Fibroblast of villous mesenchyme (primary cell): ENCODE measurements around the gene RSF1. TPM values are rescaled to one million over a fixed set of nuclear protein-coding genes. Genes with fewer than 3 reads are reported as not detected.
"Not testable (repeated sequence)": the region's sequence is repeated elsewhere in the genome, so short reads cannot be mapped to it uniquely, and the experiment has no call there.

Experiments used
- DNase-seq: peaks from one replicate; pipeline ENCODE4 v3.0.0-alpha.2; 2010; ENCODE audit warnings: low read depth
- H3K4me3 ChIP-seq: 2 replicates; pipeline ENCODE4 v1.5.1; 2011; ENCODE audit warnings: low read depth, mild to moderate bottlenecking, low read length
- total RNA-seq: library from RNA; depleted of rRNA; stranded (reverse); fragments of >200 nt; gene quantifications from 2 replicates; pipeline ENCODE4 v1.2.3, GENCODE V29; 2012
- TF ChIP-seq, protein P1 (sequence below): IDR thresholded peaks from 2 replicates; pipeline ENCODE4 v1.5.1; 2012; ENCODE audit warnings: low read depth, mild to moderate bottlenecking, low read length; ENCODE audit not compliant: insufficient read depth

The RSF1 gene
- total RNA-seq, 1 donor, result 46.2 TPM

DNA sequence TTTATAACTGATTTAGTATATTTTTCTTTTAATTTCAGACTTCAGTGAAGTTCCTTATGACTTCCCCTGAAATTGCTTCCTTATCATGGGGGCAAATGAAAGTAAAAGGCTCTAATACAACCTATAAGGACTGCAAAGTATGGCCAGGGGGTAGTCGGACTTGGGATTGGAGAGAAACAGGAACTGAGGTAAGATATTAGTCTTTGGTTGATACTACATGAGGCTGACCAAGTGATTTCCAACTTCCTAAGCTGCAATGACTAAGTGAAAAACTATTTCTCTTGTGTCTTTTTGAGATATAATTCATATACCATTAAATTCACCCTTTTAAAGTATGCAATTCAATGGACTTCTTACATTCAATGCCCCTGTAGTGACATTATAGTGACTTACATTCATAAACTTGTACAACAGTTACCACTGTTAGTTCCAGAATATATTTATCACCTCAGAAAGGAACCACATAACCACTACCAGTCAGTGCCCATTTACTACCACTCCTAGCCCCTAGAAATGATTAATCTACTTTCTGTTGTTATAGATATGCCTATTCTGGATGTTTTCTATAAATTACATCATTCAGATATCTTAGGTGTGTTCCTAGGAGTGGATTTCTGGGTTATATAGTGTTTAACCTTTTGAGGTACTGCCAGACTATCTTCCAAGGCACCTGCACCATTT lies 22.1 kb upstream of the RSF1 start:
- no peak overlapping the region for H3K4me3 ChIP-seq
- DNase-seq, result no peak
- TF ChIP-seq, protein P1, sequence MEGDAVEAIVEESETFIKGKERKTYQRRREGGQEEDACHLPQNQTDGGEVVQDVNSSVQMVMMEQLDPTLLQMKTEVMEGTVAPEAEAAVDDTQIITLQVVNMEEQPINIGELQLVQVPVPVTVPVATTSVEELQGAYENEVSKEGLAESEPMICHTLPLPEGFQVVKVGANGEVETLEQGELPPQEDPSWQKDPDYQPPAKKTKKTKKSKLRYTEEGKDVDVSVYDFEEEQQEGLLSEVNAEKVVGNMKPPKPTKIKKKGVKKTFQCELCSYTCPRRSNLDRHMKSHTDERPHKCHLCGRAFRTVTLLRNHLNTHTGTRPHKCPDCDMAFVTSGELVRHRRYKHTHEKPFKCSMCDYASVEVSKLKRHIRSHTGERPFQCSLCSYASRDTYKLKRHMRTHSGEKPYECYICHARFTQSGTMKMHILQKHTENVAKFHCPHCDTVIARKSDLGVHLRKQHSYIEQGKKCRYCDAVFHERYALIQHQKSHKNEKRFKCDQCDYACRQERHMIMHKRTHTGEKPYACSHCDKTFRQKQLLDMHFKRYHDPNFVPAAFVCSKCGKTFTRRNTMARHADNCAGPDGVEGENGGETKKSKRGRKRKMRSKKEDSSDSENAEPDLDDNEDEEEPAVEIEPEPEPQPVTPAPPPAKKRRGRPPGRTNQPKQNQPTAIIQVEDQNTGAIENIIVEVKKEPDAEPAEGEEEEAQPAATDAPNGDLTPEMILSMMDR, result no peak

- TF ChIP-seq, protein P1, result no peak
- no peak overlapping the region for H3K4me3 ChIP-seq
- no peak for DNase-seq
These were observed 12.8 kb upstream of the RSF1 start for GRCh38 chr11:77833302-77833701.

- TF ChIP-seq, protein P1, result no peak
- no peak overlapping the region for H3K4me3 ChIP-seq
- DNase-seq, result no peak
These were observed 8.4 kb upstream of the RSF1 start for GRCh38 chr11:77828926-77829325.

DNA sequence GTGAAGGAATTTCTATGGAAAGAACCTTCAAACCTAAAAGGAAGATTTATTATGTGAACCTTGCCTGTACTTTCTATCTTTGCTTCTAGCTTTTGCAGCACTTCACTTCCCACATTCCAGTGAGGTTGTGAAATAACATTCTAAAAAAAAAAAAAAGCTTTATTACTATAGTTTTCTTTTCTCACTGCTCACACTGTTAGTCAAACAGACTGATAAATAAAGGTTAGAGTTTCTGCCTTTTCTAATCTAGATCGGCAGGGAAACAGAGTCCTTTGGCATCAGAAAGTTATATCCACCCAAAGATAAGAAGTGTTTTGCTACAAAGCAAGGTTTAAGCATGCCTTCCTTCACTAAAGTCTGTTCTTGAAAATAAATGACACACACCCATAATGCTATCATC lies 3.3 kb upstream of the RSF1 start:
- TF ChIP-seq, protein P1, result no peak
- DNase-seq, result peak; percentile 75
- peak overlapping the region; percentile 3 for H3K4me3 ChIP-seq

DNA sequence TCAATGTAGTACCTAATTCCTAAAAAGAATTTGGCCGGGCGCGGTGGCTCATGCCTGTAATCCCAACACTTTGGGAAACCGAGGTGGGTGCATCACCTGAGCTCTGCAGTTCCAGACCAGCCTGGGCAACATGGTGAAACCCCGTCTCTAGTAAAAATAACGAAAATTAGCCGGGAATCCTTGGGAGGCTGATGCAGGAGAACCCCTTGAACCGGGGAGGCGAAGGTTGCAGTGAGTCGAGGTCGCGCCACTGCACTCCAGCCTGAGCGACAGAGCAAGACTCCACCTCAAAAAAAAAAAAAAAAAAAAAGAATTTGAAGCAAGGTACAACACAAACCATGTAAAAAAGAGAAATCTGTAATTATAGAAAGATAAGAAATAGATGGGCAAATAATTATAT lies 1.6 kb upstream of the RSF1 start:
- DNase-seq, result not testable (repeated sequence)
- H3K4me3 ChIP-seq, result peak overlapping the region; percentile 99

DNA sequence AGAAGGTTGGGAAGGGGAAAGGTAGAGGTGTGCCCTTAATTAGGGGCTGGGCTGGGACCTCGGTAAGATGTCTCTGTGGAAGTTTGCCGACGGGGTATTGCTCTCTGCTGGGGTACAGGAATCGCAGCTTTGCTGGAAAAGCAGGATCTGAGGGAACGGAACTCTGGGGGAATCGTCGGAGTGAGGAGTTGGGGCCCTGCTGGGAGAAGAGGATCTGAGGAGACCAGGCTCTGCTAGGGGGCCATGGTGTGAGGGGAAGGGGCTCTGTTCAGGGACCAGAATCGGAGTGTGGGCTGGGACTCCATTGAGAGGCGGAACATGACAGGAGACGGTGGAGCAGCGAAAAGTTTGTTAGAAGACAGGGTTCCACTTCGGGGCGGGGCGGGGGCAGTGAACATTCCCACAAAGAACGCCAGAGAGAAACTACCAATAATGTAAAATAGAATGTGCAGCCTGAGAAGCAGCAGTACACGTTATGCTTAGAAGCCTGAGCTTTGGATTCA lies 878 bp upstream of the RSF1 start:
- H3K4me3 ChIP-seq, result peak overlapping the region; percentile 99
- peak; percentile 52 for DNase-seq
- TF ChIP-seq, protein P1, result no peak

GRCh38 chr11:77819921-77820564 lies 479 bp downstream of the RSF1 start:
- DNase-seq, result peak; percentile 30
- TF ChIP-seq, protein P1, result no peak
- H3K4me3 ChIP-seq, result peak overlapping the region; percentile 99
